IMR-90 (cell line): Measurements from ENCODE around the gene BTBD3. TPM values are rescaled to one million over a fixed set of nuclear protein-coding genes. Genes with fewer than 3 reads are reported as not detected.

Experiments
- ATAC-seq: fragments of 200-7000 bp; cut with Tn5 transposase; 2 replicates; pipeline ENCODE4 v1.9.1; 2020; ENCODE audit warnings: low read depth, mild to moderate bottlenecking, moderate library complexity
- BruUV-seq: library from RNA; stranded (reverse); fragments of 400-500 nt; replicated peaks from 2 replicates; lab custom pipeline; 2021; lab: Mats Ljungman, UMichigan
- CTCF ChIA-PET: fragments of 300-600 bp; formaldehyde crosslinking; extraction: SDS; loops from one replicate; lab custom pipeline; 2021; ENCODE audit warnings: antibody characterized with exemption; lab: Yijun Ruan, JAX
- POLR2A ChIA-PET: fragments of 300-600 bp; sonication (Branson Sonifier 250); formaldehyde crosslinking; loops from one replicate; lab custom pipeline; 2022; ENCODE audit warnings: antibody characterized with exemption; ENCODE audit not compliant: unreplicated experiment; lab: Charles Lee
- DNase-seq: peaks from one replicate; pipeline ENCODE4 v3.0.0; 2013
- H2AFZ ChIP-seq: replicated peaks from 2 replicates; pipeline ENCODE3; 2013; ENCODE audit warnings: low read length, mild to moderate bottlenecking; ENCODE audit not compliant: poor library complexity
- H2AK5ac ChIP-seq: 2 replicates; pipeline ENCODE4 v1.6.1; 2013; ENCODE audit warnings: low read depth, low read length, inconsistent platforms
- H2AK9ac ChIP-seq: replicated peaks from 2 replicates; pipeline ENCODE3; 2013; ENCODE audit warnings: mild to moderate bottlenecking, low read depth, low read length, moderate library complexity; ENCODE audit not compliant: poor library complexity
- H2BK120ac ChIP-seq: 2 replicates; pipeline ENCODE4 v1.6.1; 2013; ENCODE audit warnings: low read depth, low read length, inconsistent platforms
- H2BK15ac ChIP-seq: 3 replicates; pipeline ENCODE4 v1.6.1; 2013; ENCODE audit warnings: low read depth, low read length, inconsistent platforms
- H2BK20ac ChIP-seq: 2 replicates; pipeline ENCODE4 v1.6.1; 2013; ENCODE audit warnings: low read depth, mild to moderate bottlenecking, inconsistent platforms, low read length, moderate library complexity
- H2BK5ac ChIP-seq: 2 replicates; pipeline ENCODE4 v1.6.1; 2013; ENCODE audit warnings: mild to moderate bottlenecking, low read depth, low read length, inconsistent platforms; ENCODE audit not compliant: poor library complexity, severe bottlenecking
- H3K14ac ChIP-seq: replicated peaks from 2 replicates; pipeline ENCODE4 v1.6.1; 2013; ENCODE audit warnings: low read depth, low read length, inconsistent platforms
- H3K18ac ChIP-seq: 2 replicates; pipeline ENCODE4 v1.6.1; 2013; ENCODE audit warnings: low read depth, low read length, control low read depth
- H3K23ac ChIP-seq: 2 replicates; pipeline ENCODE4 v1.6.1; 2013; ENCODE audit warnings: low read depth, low read length, inconsistent platforms
- H3K27ac ChIP-seq: 2 replicates; pipeline ENCODE4 v1.5.1; 2013; ENCODE audit warnings: mild to moderate bottlenecking, control low read depth, low read length; ENCODE audit not compliant: insufficient read depth
- H3K27me3 ChIP-seq: 2 replicates; pipeline ENCODE4 v1.6.1; 2013; ENCODE audit warnings: low read length; ENCODE audit not compliant: control insufficient read depth, insufficient read depth
- H3K36me3 ChIP-seq: 2 replicates; pipeline ENCODE4 v1.6.1; 2013; ENCODE audit warnings: low read length, mixed read lengths; ENCODE audit not compliant: control insufficient read depth, insufficient read depth
- H3K4ac ChIP-seq: 2 replicates; pipeline ENCODE4 v1.6.1; 2013; ENCODE audit warnings: low read depth, low read length, inconsistent platforms
- H3K4me1 ChIP-seq: 2 replicates; pipeline ENCODE4 v1.6.1; 2013; ENCODE audit warnings: low read length, mixed read lengths; ENCODE audit not compliant: control insufficient read depth, insufficient read depth
- H3K4me2 ChIP-seq: 2 replicates; pipeline ENCODE4 v1.6.1; 2013; ENCODE audit warnings: low read depth, mild to moderate bottlenecking, control low read depth, low read length, moderate library complexity
- H3K4me3 ChIP-seq: 2 replicates; pipeline ENCODE4 v1.5.1; 2013; ENCODE audit warnings: low read depth, mild to moderate bottlenecking, control low read depth, low read length, moderate library complexity; ENCODE audit not compliant: insufficient read depth
- H3K56ac ChIP-seq: 2 replicates; pipeline ENCODE4 v1.6.1; 2013; ENCODE audit warnings: low read length, inconsistent platforms; ENCODE audit not compliant: insufficient read depth; ENCODE audit errors: extremely low read depth
- H3K79me1 ChIP-seq, 2 experiments: 2 replicates each; pipeline ENCODE4 v1.6.1; 2013; ENCODE audit warnings: low read length in 2 of 2, inconsistent platforms in 1 of 2, low read depth in 1 of 2
- H3K9ac ChIP-seq: 2 replicates; pipeline ENCODE4 v1.6.1; 2013; ENCODE audit warnings: low read depth, low read length, control low read depth
- H3K9me1 ChIP-seq: 2 replicates; pipeline ENCODE4 v1.6.1; 2013; ENCODE audit warnings: low read length, inconsistent platforms; ENCODE audit not compliant: insufficient read depth
- H3K9me3 ChIP-seq: 2 replicates; pipeline ENCODE4 v1.6.1; 2013; ENCODE audit warnings: low read length; ENCODE audit not compliant: control insufficient read depth, insufficient read depth
- H4K20me1 ChIP-seq: 2 replicates; pipeline ENCODE4 v1.6.1; 2013; ENCODE audit warnings: low read length, inconsistent platforms; ENCODE audit not compliant: insufficient read depth
- H4K5ac ChIP-seq: 2 replicates; pipeline ENCODE4 v1.6.1; 2013; ENCODE audit warnings: mild to moderate bottlenecking, low read depth, low read length, control low read depth
- H4K8ac ChIP-seq, 2 experiments: 2 replicates each; pipeline ENCODE4 v1.6.1; 2013; ENCODE audit warnings: low read depth in 2 of 2, low read length in 2 of 2, control low read depth in 1 of 2, inconsistent platforms in 1 of 2
- H4K91ac ChIP-seq: 2 replicates; pipeline ENCODE4 v1.6.1; 2013; ENCODE audit warnings: low read depth, low read length, inconsistent platforms; ENCODE audit not compliant: insufficient read depth
- BHLHE40 ChIP-seq: fragments of 150-350 bp; IDR thresholded peaks from 2 replicates; pipeline ENCODE4 v1.6.1; 2016; ENCODE audit warnings: mild to moderate bottlenecking, low read depth, low read length
- CEBPB ChIP-seq: IDR thresholded peaks from 2 replicates; pipeline ENCODE4 v1.6.1; 2012; ENCODE audit warnings: low read depth, low read length, improper control_type of control experiment
- CHD1 ChIP-seq: IDR thresholded peaks from 2 replicates; pipeline ENCODE4 v1.6.1; 2012; ENCODE audit warnings: low read depth, low read length, improper control_type of control experiment
- FOS ChIP-seq: fragments of 150-350 bp; IDR thresholded peaks from 2 replicates; pipeline ENCODE4 v1.6.1; 2016; ENCODE audit warnings: low read depth, low read length
- MAFK ChIP-seq: IDR thresholded peaks from 2 replicates; pipeline ENCODE4 v1.6.1; 2012; ENCODE audit warnings: low read depth, low read length, improper control_type of control experiment
- MAZ ChIP-seq: IDR thresholded peaks from 2 replicates; pipeline ENCODE4 v1.6.1; 2012; ENCODE audit warnings: low read depth, mild to moderate bottlenecking, low read length, improper control_type of control experiment, moderate library complexity, borderline replicate concordance
- MXI1 ChIP-seq: IDR thresholded peaks from 2 replicates; pipeline ENCODE4 v1.6.1; 2012; ENCODE audit warnings: low read depth, mild to moderate bottlenecking, low read length, moderate library complexity, borderline replicate concordance
- NFE2L2 ChIP-seq: fragments of 150-350 bp; IDR thresholded peaks from 2 replicates; pipeline ENCODE4 v1.6.1; 2016; ENCODE audit warnings: low read depth, mild to moderate bottlenecking, low read length
- POLR2A ChIP-seq: IDR thresholded peaks from 2 replicates; pipeline ENCODE4 v1.6.1; 2012; ENCODE audit warnings: mild to moderate bottlenecking, low read depth, low read length
- RAD21 ChIP-seq: IDR thresholded peaks from 2 replicates; pipeline ENCODE4 v1.6.1; 2012; ENCODE audit warnings: low read length, improper control_type of control experiment
- RCOR1 ChIP-seq: IDR thresholded peaks from 2 replicates; pipeline ENCODE4 v1.6.1; 2012; ENCODE audit warnings: mild to moderate bottlenecking, low read length, improper control_type of control experiment; ENCODE audit not compliant: insufficient replicate concordance
- RFX5 ChIP-seq: IDR thresholded peaks from 2 replicates; pipeline ENCODE4 v1.8.0; 2012; ENCODE audit warnings: low read depth, mild to moderate bottlenecking, low read length, moderate library complexity
- SMC3 ChIP-seq: fragments of 150-350 bp; IDR thresholded peaks from 2 replicates; pipeline ENCODE4 v1.6.1; 2016; ENCODE audit warnings: low read depth, mild to moderate bottlenecking, antibody characterized with exemption, low read length, moderate library complexity
- WGBS, 2 experiments: methylation state at CpG; one replicate each; pipeline versions ENCODE4 v1.1.5 to v1.1.7; 2013; ENCODE audit warnings: missing lambda C conversion rate in 2 of 2; ENCODE audit not compliant: insufficient read length in 1 of 2; ENCODE audit errors: extremely low coverage in 2 of 2; 5-methylcytosine and 5-hydroxymethylcytosine counted together
- dilution Hi-C: fragments of 300-500 bp; cut with HindIII; formaldehyde crosslinking; loops from one replicate; pipeline ENCODE4 v1.14.3; 2018; ENCODE audit warnings: low sequenced_read_pairs; ENCODE audit not compliant: unreplicated experiment
- in situ Hi-C: fragments of 300-500 bp; cut with MboI; formaldehyde crosslinking; loops from 3 replicates; pipeline ENCODE4 v1.14.3; 2019; ENCODE audit warnings: low sequenced_read_pairs, inconsistent platforms, mixed read lengths
- intact Hi-C: fragments of 100-400 bp; cut with micrococcal nuclease; formaldehyde crosslinking; loops from 2 replicates; pipeline ENCODE4 v1.10.0; 2022
- polyA plus RNA-seq, 3 experiments: library from polyadenylated mRNA; depleted of rRNA; stranded (reverse); fragments of >200 nt; gene quantifications; 2 replicates each; pipeline ENCODE4 v1.2.3, GENCODE V29; 2012; ENCODE audit warnings: low replicate concordance in 1 of 3
- total RNA-seq: library from RNA; depleted of rRNA; stranded (reverse); fragments of >200 nt; gene quantifications from 2 replicates; pipeline ENCODE4 v1.2.3, GENCODE V29; 2012
- TF ChIP-seq, protein P1 (sequence below): fragments of 150-350 bp; IDR thresholded peaks from 2 replicates; pipeline ENCODE4 v1.6.1; 2016; ENCODE audit warnings: low read depth, mild to moderate bottlenecking, low read length, moderate library complexity, borderline replicate concordance
- TF ChIP-seq, protein P2 (sequence below): fragments of 150-350 bp; IDR thresholded peaks from 2 replicates; pipeline ENCODE4 v1.6.1; 2017; ENCODE audit warnings: mild to moderate bottlenecking, antibody characterized with exemption, low read length, low read depth

BTBD3 gene
- total and polyA plus RNA-seq, 2 of the 4 experiments (the other 2 are of a cell fraction): 22.7 to 44.6 TPM

DNA sequence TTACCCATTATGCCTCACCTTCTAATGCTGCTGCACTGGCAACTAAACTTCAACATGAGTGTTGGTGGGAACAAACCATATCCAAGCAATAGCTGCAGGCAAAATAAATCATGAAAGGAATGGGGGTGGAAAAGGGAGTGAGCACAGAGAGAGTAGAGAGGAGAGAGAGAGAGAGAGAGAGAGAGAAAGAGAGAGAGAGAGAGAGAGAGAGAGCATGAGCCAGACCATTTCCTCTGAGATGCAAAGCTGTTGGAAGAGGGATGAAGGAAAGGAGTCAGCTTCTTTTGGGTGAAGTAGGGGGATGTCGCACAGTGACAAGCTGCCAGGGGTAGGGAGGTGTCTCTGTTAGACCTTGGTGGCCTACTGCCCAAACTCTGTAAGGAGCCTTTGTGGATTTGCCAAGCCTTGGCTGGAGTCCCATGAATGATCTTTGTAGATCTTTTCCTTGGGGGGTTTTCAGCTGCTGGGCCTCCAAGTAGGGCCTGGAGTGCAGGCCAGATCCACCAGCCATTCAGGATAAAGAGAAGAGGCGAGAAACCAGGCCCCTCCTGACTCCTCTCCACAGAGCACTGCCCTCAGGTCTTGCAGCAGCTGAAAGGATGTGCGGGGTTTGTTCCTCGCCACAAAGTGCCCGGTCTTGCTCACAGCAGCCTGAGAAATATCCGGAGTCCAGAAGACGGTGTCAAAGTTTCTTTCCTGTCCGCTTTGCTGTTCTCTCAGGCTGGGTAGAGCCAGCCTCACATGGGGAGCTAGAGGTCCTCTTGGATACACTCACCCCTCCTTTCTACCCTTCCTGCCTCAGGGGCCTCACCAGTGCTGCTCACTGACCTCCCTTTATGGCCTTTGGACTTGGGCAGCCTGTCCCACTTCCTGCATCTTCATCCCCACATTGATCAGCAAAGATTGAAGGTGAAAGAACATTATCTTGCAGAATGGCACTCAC, 17.8 kb downstream of the BTBD3 start (continued):
- TF ChIP-seq RCOR1: no peak
- TF ChIP-seq RFX5: no peak

DNA sequence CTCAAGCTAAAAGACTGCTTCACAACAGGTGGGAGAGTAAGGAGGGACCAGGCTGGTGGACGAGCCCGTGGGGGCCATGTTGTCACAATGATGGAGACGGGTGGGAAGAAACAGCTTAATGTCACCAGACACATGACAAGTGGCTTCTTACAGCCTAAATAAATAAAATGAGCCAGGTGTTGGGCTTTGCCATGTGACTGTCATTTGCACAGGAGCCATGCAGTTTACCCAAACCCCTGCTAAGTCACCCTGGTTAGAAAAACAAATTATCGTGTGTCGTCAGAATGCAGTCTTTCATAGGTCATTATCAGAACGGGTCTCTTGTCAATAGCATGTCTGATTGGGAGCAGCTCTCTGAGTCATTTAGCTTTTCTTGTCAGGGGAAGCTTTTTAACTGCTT, 18.5 kb downstream of the BTBD3 start:
- Histone ChIP-seq H3K9me1 (no peaks in the 10 kb centered on the region), H3K79me1 (no peaks in the 10 kb centered on the region; a peak in 1 of 4 replicates), H2AFZ (no peak overlapping the region), H2BK5ac (no peak overlapping the region), H3K36me3 (no peaks in the 10 kb centered on the region), H4K20me1 (no peaks in the 10 kb centered on the region), H3K4ac (no peak overlapping the region), H3K4me2 (no peak overlapping the region), H3K27me3 (no peaks in the 10 kb centered on the region; the same call in 1 of the 2 replicates), H3K56ac (no peak overlapping the region), H2AK9ac (no peak overlapping the region), H3K9ac (no peak overlapping the region), H3K14ac (no peak overlapping the region), H2BK15ac (no peak overlapping the region), H3K4me3 (no peak overlapping the region), H3K9me3 (no peaks in the 10 kb centered on the region), H2BK120ac (no peak overlapping the region), H3K4me1 (no peaks in the 10 kb centered on the region), H3K18ac (no peak overlapping the region), H4K91ac (no peak overlapping the region), H2AK5ac (no peak overlapping the region), H3K23ac (no peak overlapping the region), H4K8ac (no peak overlapping the region), H4K5ac (no peak overlapping the region), H3K27ac (no peak overlapping the region), H2BK20ac (no peak overlapping the region)
- POLR2A ChIA-PET: no interaction called here
- DNase-seq (no peak), ATAC-seq (no peak)
- dilution Hi-C loops (no loop called here), intact Hi-C loops (no loop called here), in situ Hi-C loops (no loop called here)
- no TSS peak for BruUV-seq
- 8% methylated on average over 2 of the region's 6 CpGs; no CpG with 5 or more reads in 1 of the 2 experiments for WGBS, 2 experiments
- CTCF ChIA-PET: interaction anchor here (0.6 kb wide), 1 partner anchor 76 kb away, joined by 3 read pairs; no protein-coding TSS in a partner anchor
- TF ChIP-seq CHD1 (no peak), CEBPB (no peak), FOS (no peak), RCOR1 (no peak), RAD21 (no peak), RFX5 (no peak), NFE2L2 (no peak), SMC3 (no peak), MAZ (no peak), MAFK (no peak), MXI1 (no peak), POLR2A (no peak), BHLHE40 (no peak)
- TF ChIP-seq, protein P1, sequence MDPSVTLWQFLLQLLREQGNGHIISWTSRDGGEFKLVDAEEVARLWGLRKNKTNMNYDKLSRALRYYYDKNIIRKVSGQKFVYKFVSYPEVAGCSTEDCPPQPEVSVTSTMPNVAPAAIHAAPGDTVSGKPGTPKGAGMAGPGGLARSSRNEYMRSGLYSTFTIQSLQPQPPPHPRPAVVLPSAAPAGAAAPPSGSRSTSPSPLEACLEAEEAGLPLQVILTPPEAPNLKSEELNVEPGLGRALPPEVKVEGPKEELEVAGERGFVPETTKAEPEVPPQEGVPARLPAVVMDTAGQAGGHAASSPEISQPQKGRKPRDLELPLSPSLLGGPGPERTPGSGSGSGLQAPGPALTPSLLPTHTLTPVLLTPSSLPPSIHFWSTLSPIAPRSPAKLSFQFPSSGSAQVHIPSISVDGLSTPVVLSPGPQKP: no peak
- TF ChIP-seq, protein P2, sequence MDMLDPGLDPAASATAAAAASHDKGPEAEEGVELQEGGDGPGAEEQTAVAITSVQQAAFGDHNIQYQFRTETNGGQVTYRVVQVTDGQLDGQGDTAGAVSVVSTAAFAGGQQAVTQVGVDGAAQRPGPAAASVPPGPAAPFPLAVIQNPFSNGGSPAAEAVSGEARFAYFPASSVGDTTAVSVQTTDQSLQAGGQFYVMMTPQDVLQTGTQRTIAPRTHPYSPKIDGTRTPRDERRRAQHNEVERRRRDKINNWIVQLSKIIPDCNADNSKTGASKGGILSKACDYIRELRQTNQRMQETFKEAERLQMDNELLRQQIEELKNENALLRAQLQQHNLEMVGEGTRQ: no peak
